Astrocyte of the spinal cord (primary cell): Measurements from ENCODE around the gene SCGB3A1.

Source experiments
- DNase-seq: peaks from one replicate; pipeline ENCODE4 v3.0.0; 2011; ENCODE audit warnings: low read depth, low spot score
- H3K4me3 ChIP-seq: 2 replicates; pipeline ENCODE4 v1.5.1; 2011; ENCODE audit warnings: low read depth, mild to moderate bottlenecking, low read length, moderate library complexity
- CTCF ChIP-seq: IDR thresholded peaks from 2 replicates; pipeline ENCODE4 v1.5.1; 2012; ENCODE audit warnings: low read depth, mild to moderate bottlenecking, low read length, inconsistent platforms
- in situ Hi-C: cut with HindIII; loops from 2 replicates; pipeline ENCODE4 v1.10.0; 2017; ENCODE audit warnings: low sequenced_read_pairs

SCGB3A1 gene

GRCh38 chr5:180596115-180596667, 4.9 kb upstream of the SCGB3A1 start:
- DNase-seq: no peak
- TF ChIP-seq CTCF: no peak
- in situ Hi-C loops: no loop called here
- H3K4me3 ChIP-seq: no peak overlapping the region

- in situ Hi-C loops: no loop called here
- TF ChIP-seq CTCF: no peak
Measured at GRCh38 chr5:180595381-180596114, 4.2 kb upstream of the SCGB3A1 start.

GRCh38 chr5:180595046-180595379, 3.7 kb upstream of the SCGB3A1 start:
- H3K4me3 ChIP-seq: no peak overlapping the region
- no peak for TF ChIP-seq CTCF
- no peak for DNase-seq
- in situ Hi-C loops: no loop called here

More at GRCh38 chr5:180595381-180596114, 4.2 kb upstream of the SCGB3A1 start:
- DNase-seq: no peak
- no peak overlapping the region for H3K4me3 ChIP-seq

- in situ Hi-C loops: no loop called here
Measured at GRCh38 chr5:180594311-180595045, 3.2 kb upstream of the SCGB3A1 start.

GRCh38 chr5:180593446-180594206, 2.3 kb upstream of the SCGB3A1 start:
- TF ChIP-seq CTCF: no peak
- H3K4me3 ChIP-seq: no peak overlapping the region
- in situ Hi-C loops: no loop called here
- no peak for DNase-seq

More at GRCh38 chr5:180594311-180595045, 3.2 kb upstream of the SCGB3A1 start:
- H3K4me3 ChIP-seq: no peak overlapping the region
- DNase-seq: no peak
- TF ChIP-seq CTCF: no peak

GRCh38 chr5:180592176-180592575, 877 bp upstream of the SCGB3A1 start:
- no peak for DNase-seq
- no peak overlapping the region for H3K4me3 ChIP-seq
- in situ Hi-C loops: no loop called here
- TF ChIP-seq CTCF: no peak
